Measurements from ENCODE around the gene SH3YL1. TPM values are rescaled to one million over a fixed set of nuclear protein-coding genes. Genes with fewer than 3 reads are reported as not detected.
A peak's percentile ranks its signal among the peaks of the same experiment; 100 is the strongest.

SH3YL1 gene
- total and polyA plus RNA-seq, 4 experiments from 2014 or later, result 38.0 to 71.4 (median 55.4) TPM

DNA sequence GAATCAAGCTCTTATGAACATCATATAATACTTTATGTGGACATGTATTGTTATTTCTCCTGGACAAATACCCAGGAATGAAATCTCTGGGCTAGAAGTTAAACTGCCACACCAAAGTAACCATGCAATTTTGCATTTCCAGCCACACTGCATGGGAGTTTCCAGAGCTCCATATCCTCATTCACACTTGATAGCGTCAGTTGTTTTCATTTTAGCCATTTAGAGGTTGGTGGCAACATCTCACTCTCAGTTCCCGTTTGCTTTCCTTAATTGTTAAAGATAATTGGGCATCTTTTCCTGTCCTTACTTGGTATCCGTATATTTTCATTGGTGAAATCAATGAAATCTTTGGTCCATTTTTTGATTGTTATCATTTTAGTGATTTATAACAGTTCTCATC is 47.8 kb downstream of the SH3YL1 start:
- intact Hi-C loops (cut with micrococcal nuclease), result no loop called here
- ChIA-PET CTCF (ENCODE audit: partially characterized antibody) (no interaction called here), POLR2A (ENCODE audit: partially characterized antibody) (no interaction called here)
- Histone ChIP-seq H3K27ac (ENCODE audit: low read depth, low read length) (no peak overlapping the region), H3K4me3 (ENCODE audit: low read length in 2 of 2) (no peak overlapping the region), H3K36me3 (ENCODE audit: insufficient read depth, low read length) (no peaks in the 10 kb centered on the region), H3K4me1 (ENCODE audit: insufficient read depth, low read length) (no peaks in the 10 kb centered on the region), H3K27me3 (ENCODE audit: insufficient read depth, low read length) (no peaks in the 10 kb centered on the region), H3K9me3 (ENCODE audit: control insufficient read depth in 1 of 2, low read length in 2 of 2) (no peaks in the 10 kb centered on the region)
- no peak overlapping the region for H3K4me3 Mint-ChIP-seq
- no peaks in the 10 kb centered on the region for H3K27me3 Mint-ChIP-seq
- peaks cover 11 to 26% of the 10 kb centered on the region in 2 donors for H3K36me3 Mint-ChIP-seq
- H3K9me3 Mint-ChIP-seq, result peaks cover 0 to 3% (median 0%) of the 10 kb centered on the region in 8 donors
- DNase-seq, result no peak
- no peak overlapping the region for H3K27ac Mint-ChIP-seq
- no peaks in the 10 kb centered on the region for H3K4me1 Mint-ChIP-seq

DNA sequence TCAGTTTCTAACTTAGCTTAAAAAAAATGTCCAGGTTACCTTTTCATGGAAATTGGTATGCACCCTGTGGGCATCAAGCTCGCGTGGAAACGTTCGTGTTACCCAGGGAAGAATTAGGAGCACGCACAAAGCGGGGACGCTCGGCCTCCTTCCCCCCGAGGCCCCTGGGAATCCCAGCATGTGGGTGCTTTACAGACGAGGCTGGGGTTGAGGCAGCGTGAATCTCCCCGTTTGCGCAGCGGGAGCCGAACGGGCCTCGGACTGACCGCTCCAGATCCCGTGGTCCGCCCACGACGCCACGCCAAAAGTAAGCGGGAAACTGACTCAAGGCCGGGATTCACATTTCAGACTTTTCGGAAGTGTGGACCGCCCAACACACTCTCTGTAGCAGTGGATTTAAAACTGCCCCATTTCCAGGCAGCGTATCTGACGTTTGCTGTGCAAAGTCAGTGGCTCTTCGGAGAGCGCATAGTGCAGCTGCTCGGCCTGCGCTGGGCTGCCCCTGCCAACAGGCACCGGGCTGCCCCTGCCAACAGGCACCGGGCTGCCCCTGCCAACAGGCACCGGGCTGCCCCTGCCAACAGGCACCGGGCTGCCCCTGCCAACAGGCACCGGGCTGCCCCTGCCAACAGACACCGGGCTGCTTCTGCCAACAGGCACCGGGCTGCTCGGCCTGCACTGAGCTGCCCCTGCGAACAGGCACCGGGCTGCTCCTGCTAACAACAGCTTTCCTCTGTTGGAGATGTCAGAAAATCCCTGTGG is 49.7 kb downstream of the SH3YL1 start:
- Mint-ChIP-seq H3K27ac (no peak overlapping the region), H3K9me3 (peaks cover 0 to 3% (median 0%) of the 10 kb centered on the region in 8 donors), H3K4me3 (no peak overlapping the region), H3K4me1 (peaks cover 0 to 6% (median 2%) of the 10 kb centered on the region in 4 donors), H3K36me3 (peaks cover 11 to 18% of the 10 kb centered on the region in 2 donors), H3K27me3 (no peaks in the 10 kb centered on the region)
- CTCF ChIA-PET (ENCODE audit: partially characterized antibody), result interaction anchor here (1.1 kb wide), 1 partner anchor 152 kb away, joined by 3 read pairs; no protein-coding TSS in a partner anchor
- intact Hi-C loops (cut with micrococcal nuclease), result no loop called here
- Histone ChIP-seq H3K9me3 (ENCODE audit: control insufficient read depth in 1 of 2, low read length in 2 of 2) (no peaks in the 10 kb centered on the region), H3K4me1 (ENCODE audit: insufficient read depth, low read length) (no peaks in the 10 kb centered on the region), H3K27me3 (ENCODE audit: insufficient read depth, low read length) (no peaks in the 10 kb centered on the region), H3K4me3 (ENCODE audit: low read length in 2 of 2) (no peak overlapping the region), H3K27ac (ENCODE audit: low read depth, low read length) (no peak overlapping the region), H3K36me3 (ENCODE audit: insufficient read depth, low read length) (no peaks in the 10 kb centered on the region)
- DNase-seq, result no peak
- POLR2A ChIA-PET (ENCODE audit: partially characterized antibody), result no interaction called here

DNA sequence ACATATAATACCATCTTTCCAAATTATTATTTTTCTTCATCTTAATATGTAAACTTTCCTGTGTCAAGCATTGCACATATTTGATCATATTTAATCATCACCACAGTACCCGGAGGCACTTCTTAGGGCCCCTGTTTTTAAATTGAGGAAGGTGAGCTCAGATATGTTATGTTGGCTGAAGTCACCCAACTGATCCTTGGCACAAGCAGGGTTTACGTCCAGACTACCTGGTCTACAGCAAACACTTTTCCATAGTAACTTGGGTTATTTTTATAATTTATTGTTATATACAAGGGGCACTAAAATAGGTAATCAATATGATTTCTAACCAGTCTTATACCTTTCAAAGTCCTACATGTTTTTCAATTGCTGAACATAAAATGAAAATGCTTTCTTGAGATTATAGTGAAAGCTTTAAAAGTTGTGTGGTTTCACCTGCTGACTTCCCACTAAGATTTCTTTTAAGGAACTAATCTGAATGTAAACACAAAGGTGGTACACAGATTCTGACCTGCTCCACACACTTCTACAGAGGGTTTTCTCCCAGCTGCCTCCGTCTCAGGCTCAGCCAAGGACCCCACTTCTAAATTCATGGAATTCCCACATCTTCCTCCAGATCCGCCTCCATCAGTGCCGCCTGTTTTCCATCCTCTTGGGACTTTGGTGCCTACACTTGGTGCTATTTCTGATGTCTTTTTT is 52.2 kb downstream of the SH3YL1 start:
- H3K9me3 Mint-ChIP-seq, result peaks cover 0 to 5% (median 0%) of the 10 kb centered on the region in 8 donors
- intact Hi-C loops (cut with micrococcal nuclease), result no loop called here
- CTCF ChIA-PET (ENCODE audit: partially characterized antibody), result interaction anchor here (1.6 kb wide), 1 partner anchor 9 kb away, joined by 7 read pairs; no protein-coding TSS in a partner anchor

DNA sequence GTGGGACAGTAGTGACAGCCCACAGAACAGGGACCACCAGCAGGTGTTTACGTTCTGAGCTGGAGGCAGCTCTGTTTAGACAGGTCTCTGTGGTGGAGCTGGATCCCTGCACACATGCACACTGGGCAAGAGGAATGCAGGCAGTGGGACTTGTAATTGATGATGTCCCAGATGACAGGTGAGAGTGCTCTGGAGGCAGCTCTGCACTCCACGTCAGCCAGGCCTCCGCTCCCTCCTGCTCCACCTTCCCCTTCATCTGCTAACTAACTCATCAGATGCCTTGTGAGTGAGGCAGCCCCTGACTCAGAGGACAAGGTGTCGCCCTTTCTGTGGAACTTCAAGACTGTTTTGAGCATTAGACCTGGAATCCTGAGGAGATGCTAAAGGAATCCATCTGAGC is 53.2 kb downstream of the SH3YL1 start:
- ChIA-PET CTCF (ENCODE audit: partially characterized antibody) (interaction anchor here (1.6 kb wide), 1 partner anchor 10 kb away, joined by 7 read pairs; no protein-coding TSS in a partner anchor), POLR2A (ENCODE audit: partially characterized antibody) (no interaction called here)
- no peak overlapping the region for H3K4me3 ChIP-seq (ENCODE audit: low read length in 2 of 2)
- H3K4me1 ChIP-seq (ENCODE audit: insufficient read depth, low read length), result no peaks in the 10 kb centered on the region
- H3K36me3 Mint-ChIP-seq, result no peaks in the 10 kb centered on the region
- H3K27me3 ChIP-seq (ENCODE audit: insufficient read depth, low read length), result no peaks in the 10 kb centered on the region
- intact Hi-C loops (cut with micrococcal nuclease), result no loop called here
- H3K4me1 Mint-ChIP-seq, result peaks cover 3 to 12% (median 8%) of the 10 kb centered on the region in 4 donors
- H3K27ac Mint-ChIP-seq, result peak overlapping the region in 1 of 7 donors; percentile 36
- no peaks in the 10 kb centered on the region for H3K36me3 ChIP-seq (ENCODE audit: insufficient read depth, low read length)
- no peak overlapping the region for H3K4me3 Mint-ChIP-seq
- DNase-seq, result no peak
- no peak overlapping the region for H3K27ac ChIP-seq (ENCODE audit: low read depth, low read length)
- no peaks in the 10 kb centered on the region for H3K27me3 Mint-ChIP-seq
- H3K9me3 ChIP-seq (ENCODE audit: control insufficient read depth in 1 of 2, low read length in 2 of 2), result no peaks in the 10 kb centered on the region
- peaks cover 0 to 6% (median 0%) of the 10 kb centered on the region in 8 donors for H3K9me3 Mint-ChIP-seq

More for the DNA sequence above, 52.2 kb downstream of the SH3YL1 start:
- Mint-ChIP-seq H3K36me3 (no peaks in the 10 kb centered on the region), H3K4me3 (no peak overlapping the region), H3K27me3 (no peaks in the 10 kb centered on the region), H3K27ac (peak overlapping the region in 1 of 7 donors; percentile 2), H3K4me1 (peaks cover 2 to 9% (median 6%) of the 10 kb centered on the region in 4 donors)
- Histone ChIP-seq H3K9me3 (ENCODE audit: control insufficient read depth in 1 of 2, low read length in 2 of 2) (no peaks in the 10 kb centered on the region), H3K27me3 (ENCODE audit: insufficient read depth, low read length) (no peaks in the 10 kb centered on the region), H3K27ac (ENCODE audit: low read depth, low read length) (no peak overlapping the region), H3K4me3 (ENCODE audit: low read length in 2 of 2) (no peak overlapping the region), H3K36me3 (ENCODE audit: insufficient read depth, low read length) (no peaks in the 10 kb centered on the region), H3K4me1 (ENCODE audit: insufficient read depth, low read length) (no peaks in the 10 kb centered on the region)
- POLR2A ChIA-PET (ENCODE audit: partially characterized antibody), result no interaction called here
- DNase-seq, result no peak

DNA sequence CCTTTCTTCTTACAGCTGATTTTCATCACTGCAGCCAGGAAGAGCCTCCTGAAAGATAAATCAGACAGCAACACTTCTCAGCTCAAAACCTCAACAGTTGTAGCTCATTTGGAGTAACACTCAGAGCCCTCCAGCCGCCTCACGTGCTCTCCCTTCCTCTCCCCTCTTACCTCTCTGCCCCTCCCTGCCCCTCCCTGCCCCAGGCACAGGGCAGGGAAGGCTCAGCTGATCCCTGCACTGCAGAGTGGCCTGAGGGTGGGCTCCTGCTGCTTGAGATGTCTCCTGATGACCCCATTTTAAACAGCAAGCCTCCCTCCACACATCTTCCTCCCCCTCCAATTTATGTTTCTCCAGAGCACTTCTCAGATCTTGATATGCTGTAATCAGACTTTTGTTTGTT is 54.4 kb downstream of the SH3YL1 start:
- Mint-ChIP-seq H3K9me3 (peaks cover 0 to 6% (median 0%) of the 10 kb centered on the region in 8 donors), H3K4me3 (no peak overlapping the region), H3K36me3 (no peaks in the 10 kb centered on the region), H3K27me3 (no peaks in the 10 kb centered on the region), H3K27ac (peak overlapping the region in 2 of 7 donors; percentile 28 to 45), H3K4me1 (peaks cover 3 to 12% (median 8%) of the 10 kb centered on the region in 4 donors)
- H3K4me1 ChIP-seq (ENCODE audit: insufficient read depth, low read length), result no peaks in the 10 kb centered on the region
- DNase-seq, result no peak
- intact Hi-C loops (cut with micrococcal nuclease), result no loop called here
- H3K27ac ChIP-seq (ENCODE audit: low read depth, low read length), result no peak overlapping the region
- H3K36me3 ChIP-seq (ENCODE audit: insufficient read depth, low read length), result no peaks in the 10 kb centered on the region
- ChIA-PET POLR2A (ENCODE audit: partially characterized antibody) (no interaction called here), CTCF (ENCODE audit: partially characterized antibody) (no interaction called here)
- no peaks in the 10 kb centered on the region for H3K9me3 ChIP-seq (ENCODE audit: control insufficient read depth in 1 of 2, low read length in 2 of 2)
- no peak overlapping the region for H3K4me3 ChIP-seq (ENCODE audit: low read length in 2 of 2)
- no peaks in the 10 kb centered on the region for H3K27me3 ChIP-seq (ENCODE audit: insufficient read depth, low read length)

DNA sequence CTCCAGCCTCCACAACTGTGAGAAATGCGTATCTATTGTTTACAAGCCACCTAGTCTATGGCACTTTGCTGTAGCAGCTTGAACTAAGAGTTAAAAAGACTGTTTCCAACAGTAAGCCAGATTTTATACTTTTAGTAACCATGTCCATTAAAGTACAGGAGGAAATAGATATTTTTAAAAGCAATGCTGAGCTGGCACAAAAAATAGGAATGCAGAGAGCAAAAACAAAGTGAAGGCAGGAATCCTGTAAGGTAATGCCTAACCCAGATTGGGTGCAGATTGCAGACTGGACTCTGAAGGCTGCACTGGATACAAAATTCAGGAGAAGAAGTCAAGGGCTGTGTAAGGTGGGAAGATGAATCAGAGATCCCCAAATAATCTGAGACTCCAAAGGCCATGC is 55.5 kb downstream of the SH3YL1 start:
- POLR2A ChIA-PET (ENCODE audit: partially characterized antibody), result no interaction called here
- Mint-ChIP-seq H3K27ac (peak overlapping the region in 4 of 7 donors; percentile 22 to 82 (median 48)), H3K36me3 (no peaks in the 10 kb centered on the region), H3K27me3 (peaks cover 0 to 3% of the 10 kb centered on the region in 2 donors), H3K4me1 (peaks cover 3 to 15% (median 8%) of the 10 kb centered on the region in 4 donors), H3K9me3 (peaks cover 0 to 8% (median 0%) of the 10 kb centered on the region in 8 donors), H3K4me3 (no peak overlapping the region)
- CTCF ChIA-PET (ENCODE audit: partially characterized antibody), result no interaction called here
- Histone ChIP-seq H3K4me1 (ENCODE audit: insufficient read depth, low read length) (no peaks in the 10 kb centered on the region), H3K27ac (ENCODE audit: low read depth, low read length) (no peak overlapping the region), H3K27me3 (ENCODE audit: insufficient read depth, low read length) (no peaks in the 10 kb centered on the region), H3K9me3 (ENCODE audit: control insufficient read depth in 1 of 2, low read length in 2 of 2) (no peaks in the 10 kb centered on the region), H3K36me3 (ENCODE audit: insufficient read depth, low read length) (no peaks in the 10 kb centered on the region), H3K4me3 (ENCODE audit: low read length in 2 of 2) (no peak overlapping the region)
- intact Hi-C loops (cut with micrococcal nuclease), result no loop called here
- no peak for DNase-seq

DNA sequence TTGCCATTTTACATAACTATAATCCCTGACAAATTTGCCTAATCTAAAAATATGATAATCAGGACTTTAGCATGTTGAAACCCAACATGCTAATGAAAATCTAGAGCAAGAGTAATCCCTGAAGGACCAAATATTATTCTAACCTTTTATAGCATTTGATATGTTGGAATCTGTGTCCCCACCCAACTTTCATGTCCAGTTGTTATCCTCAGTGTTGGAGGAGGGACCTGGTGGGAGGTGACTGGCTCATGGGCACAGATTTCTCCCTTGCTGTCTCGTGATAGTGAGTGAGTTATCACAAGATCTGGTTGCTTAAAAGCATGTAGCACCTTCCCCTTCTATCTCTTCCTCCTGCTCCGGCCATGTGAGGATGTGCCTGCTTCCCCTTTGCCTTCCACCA is 59.8 kb downstream of the SH3YL1 start:
- no peaks in the 10 kb centered on the region for H3K36me3 ChIP-seq (ENCODE audit: insufficient read depth, low read length)
- H3K27me3 ChIP-seq (ENCODE audit: insufficient read depth, low read length), result no peaks in the 10 kb centered on the region
- Mint-ChIP-seq H3K4me3 (no peak overlapping the region), H3K36me3 (no peaks in the 10 kb centered on the region), H3K4me1 (peaks cover 10 to 24% (median 11%) of the 10 kb centered on the region in 4 donors), H3K9me3 (peaks cover 0 to 8% (median 0%) of the 10 kb centered on the region in 8 donors), H3K27me3 (peaks cover 0 to 3% of the 10 kb centered on the region in 2 donors), H3K27ac (peak overlapping the region in 1 of 7 donors; percentile 38)
- H3K9me3 ChIP-seq (ENCODE audit: control insufficient read depth in 1 of 2, low read length in 2 of 2), result no peaks in the 10 kb centered on the region
- DNase-seq, result no peak
- H3K4me3 ChIP-seq (ENCODE audit: low read length in 2 of 2), result no peak overlapping the region
- CTCF ChIA-PET (ENCODE audit: partially characterized antibody), result no interaction called here
- intact Hi-C loops (cut with micrococcal nuclease), result no loop called here
- no peaks in the 10 kb centered on the region for H3K4me1 ChIP-seq (ENCODE audit: insufficient read depth, low read length)
- POLR2A ChIA-PET (ENCODE audit: partially characterized antibody), result no interaction called here
- H3K27ac ChIP-seq (ENCODE audit: low read depth, low read length), result no peak overlapping the region
